Erythroblast (primary cell): ENCODE results near the gene CCDC91.

Source experiments
- GATA1 ChIP-seq: IDR thresholded peaks from 2 replicates; pipeline ENCODE4 v1.6.1; 2011; ENCODE audit warnings: low read depth, mild to moderate bottlenecking, control low read depth, low read length, moderate library complexity
- POLR2A ChIP-seq: IDR thresholded peaks from 2 replicates; pipeline ENCODE4 v1.6.1; 2011; ENCODE audit warnings: mild to moderate bottlenecking, low read length

DNA sequence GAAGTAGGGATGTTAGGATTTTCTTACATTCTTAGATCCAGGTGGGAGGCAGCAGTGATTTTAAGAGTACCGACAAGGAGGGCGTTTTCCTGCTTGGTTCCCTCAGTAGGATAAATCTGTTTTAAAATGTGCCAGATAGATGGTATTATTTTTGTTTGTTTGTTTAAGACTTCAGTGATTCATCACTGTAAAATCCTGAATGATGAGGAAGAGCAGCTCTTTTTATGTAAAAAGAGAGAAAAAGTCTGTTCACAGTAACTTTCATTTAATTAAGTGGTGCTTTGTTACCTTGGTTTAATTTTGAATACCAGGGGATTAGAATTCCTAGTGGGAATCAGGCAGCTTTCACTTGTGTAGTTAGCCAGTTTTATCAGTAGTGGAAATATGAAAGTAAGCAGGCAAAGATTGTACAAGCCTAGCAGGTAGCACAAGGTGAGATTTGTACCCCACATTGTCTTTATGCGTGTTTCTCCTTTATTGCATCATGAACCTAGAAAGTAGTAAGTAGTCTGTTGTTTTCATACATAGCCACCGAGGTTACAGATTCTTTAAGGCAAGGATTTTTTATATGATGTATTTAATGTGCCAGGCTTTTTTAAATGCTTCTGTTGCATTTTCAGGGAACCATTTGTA is 349.6 kb downstream of the CCDC91 start:
- TF ChIP-seq POLR2A (no peak), GATA1 (no peak)
